GM12874 (cell line): Measurements from ENCODE around the gene FGD4.

Source experiments
- TF ChIP-seq, protein P1 (sequence below): IDR thresholded peaks from 2 replicates; pipeline ENCODE4 v1.5.1; 2011; ENCODE audit warnings: low read depth, mild to moderate bottlenecking, control low read depth, low read length, moderate library complexity; ENCODE audit not compliant: insufficient read depth

Gene FGD4

DNA sequence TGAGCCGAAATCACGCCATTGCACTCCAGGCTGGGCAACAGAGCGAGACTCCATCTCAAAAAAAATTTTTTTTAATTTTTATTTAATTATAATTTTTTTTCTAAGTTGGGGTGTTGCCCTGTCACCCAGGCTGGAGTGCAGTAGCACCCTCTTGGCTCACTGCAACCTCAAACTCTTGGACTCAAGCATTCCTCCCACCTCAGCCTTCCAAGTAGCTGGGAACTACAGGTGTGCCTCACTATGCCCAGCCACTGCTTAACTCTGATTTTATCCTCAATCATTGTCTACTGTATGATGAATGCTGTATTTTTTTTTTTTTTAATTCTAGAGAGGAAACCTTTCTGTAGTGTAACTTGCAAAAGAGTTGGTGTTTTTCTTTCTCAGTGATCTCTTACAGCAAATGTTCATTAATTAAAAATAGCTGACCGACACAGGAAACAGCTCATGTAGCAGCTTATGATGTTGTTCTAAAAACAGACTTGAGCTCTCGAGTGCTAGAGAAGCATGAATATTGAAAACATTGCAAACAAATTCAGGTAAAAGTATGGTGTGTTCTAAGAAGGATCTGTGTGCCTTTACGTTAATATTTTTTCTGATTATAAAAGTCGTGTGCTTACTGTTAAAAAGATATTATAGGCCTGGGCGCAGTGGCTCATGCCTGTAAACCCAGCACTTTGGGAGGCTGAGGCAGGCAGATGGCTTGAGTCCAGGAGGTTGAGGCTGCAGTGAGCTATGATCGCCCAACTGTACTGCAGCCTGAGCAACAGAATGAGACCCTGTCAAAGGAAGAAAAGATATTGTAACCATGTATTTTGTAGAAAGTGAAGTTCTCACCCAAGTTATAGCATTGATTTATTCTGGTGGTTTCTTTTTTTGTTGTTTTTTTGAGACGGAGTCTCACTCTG lies 68.9 kb downstream of the FGD4 start:
- TF ChIP-seq, protein P1, sequence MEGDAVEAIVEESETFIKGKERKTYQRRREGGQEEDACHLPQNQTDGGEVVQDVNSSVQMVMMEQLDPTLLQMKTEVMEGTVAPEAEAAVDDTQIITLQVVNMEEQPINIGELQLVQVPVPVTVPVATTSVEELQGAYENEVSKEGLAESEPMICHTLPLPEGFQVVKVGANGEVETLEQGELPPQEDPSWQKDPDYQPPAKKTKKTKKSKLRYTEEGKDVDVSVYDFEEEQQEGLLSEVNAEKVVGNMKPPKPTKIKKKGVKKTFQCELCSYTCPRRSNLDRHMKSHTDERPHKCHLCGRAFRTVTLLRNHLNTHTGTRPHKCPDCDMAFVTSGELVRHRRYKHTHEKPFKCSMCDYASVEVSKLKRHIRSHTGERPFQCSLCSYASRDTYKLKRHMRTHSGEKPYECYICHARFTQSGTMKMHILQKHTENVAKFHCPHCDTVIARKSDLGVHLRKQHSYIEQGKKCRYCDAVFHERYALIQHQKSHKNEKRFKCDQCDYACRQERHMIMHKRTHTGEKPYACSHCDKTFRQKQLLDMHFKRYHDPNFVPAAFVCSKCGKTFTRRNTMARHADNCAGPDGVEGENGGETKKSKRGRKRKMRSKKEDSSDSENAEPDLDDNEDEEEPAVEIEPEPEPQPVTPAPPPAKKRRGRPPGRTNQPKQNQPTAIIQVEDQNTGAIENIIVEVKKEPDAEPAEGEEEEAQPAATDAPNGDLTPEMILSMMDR: no peak

DNA sequence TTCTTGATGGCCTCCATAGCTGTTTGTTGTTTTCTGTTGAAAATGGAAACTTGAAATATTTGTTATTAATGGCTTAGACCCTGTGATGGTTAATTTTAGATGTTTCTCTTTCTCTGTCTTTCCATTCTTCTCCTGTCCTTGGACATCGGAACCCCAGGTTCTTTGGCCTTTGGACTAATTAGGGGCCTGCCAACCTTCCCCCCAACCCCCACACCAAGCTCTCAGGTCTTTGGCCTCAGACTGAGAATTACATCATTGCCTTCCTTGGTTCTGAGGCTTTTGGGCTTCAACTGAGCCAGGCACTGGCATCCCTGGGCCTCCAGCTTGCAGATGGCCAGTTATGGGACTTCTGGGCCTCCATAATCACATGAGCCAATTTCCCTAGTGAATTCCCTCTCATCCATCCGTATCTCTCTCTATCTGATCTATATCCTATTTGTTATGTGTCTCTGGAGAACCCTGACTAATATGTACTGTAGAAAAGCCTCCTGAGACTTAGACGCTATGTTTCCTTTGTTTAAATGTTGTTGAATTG lies 71.6 kb downstream of the FGD4 start:
- TF ChIP-seq, protein P1: no peak

DNA sequence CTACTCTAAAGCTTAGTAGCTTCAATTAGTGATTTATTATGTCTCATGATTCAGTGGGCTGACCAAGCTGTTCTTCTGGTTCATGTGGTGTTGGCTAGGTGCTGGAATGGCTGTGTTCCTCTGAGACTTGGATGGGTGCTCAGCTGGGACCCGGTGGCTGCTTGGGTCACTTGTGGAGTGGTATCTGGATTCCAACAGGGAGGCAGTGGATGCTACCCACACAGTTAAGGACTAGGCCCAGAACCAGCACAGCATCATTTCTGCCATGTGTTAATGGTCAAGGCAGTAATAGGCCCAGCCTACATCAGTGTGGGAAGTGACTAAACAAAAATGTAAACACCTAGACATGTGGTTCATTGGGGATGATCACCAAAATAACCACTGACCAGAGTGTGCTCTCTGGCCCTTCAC lies 72.2 kb downstream of the FGD4 start:
- TF ChIP-seq, protein P1: no peak

DNA sequence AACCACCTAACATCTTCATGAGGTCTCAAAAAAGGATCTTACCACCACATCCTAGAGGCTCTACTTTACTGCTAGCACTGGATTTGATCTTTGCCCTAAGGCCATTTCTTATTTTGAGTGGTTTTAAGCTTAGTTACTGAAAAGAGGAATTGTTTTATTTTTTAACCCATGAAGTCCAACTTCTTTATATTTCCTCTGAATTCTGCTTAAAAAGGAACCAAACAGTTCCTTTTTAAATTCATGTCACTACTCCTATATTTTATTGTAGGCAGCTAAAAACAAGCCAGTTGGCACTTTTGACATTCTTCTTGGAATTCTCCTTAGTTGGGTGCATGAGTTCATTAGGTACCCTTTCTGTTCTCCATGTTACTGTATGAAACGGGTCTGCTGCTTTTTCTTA lies 76.4 kb downstream of the FGD4 start:
- TF ChIP-seq, protein P1: no peak

DNA sequence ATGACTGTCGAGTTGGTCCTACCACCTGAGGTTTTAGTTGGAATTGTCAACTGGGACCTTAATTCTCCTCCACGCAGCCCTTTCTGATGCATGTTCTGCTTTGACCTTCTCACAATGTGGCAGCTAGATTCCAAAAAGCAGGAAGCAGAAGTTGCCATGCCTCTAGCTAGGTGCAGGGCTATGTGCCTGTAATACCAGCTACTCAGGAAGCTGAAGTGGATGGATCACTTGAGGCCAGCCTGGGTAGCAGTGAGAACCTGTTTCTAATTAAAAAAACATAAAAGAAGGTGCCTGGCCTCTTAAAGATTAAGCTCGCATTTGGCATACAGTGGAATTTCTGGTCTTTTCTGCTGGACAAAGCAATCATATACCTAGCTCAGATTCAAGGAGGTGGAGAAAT lies 77.1 kb downstream of the FGD4 start:
- TF ChIP-seq, protein P1: no peak

DNA sequence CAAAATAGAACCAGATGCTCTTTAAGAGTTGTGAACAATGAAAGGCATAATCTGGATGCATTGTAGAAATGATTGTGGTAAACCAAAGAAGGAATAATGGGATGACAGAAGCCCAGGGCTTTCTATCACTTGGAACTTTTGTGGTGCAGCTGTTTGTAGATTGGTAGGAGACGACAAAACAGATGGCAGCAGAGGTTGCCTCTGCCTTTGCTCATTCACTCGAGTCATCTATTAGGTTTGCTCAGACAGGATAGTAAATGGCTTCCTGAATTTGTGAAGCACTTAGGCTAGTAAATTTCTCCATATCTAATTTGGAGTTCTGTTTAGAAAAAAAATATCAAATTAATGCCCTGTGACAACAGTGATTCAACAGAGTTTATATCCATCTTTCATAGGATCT lies 78.4 kb downstream of the FGD4 start:
- TF ChIP-seq, protein P1: no peak

DNA sequence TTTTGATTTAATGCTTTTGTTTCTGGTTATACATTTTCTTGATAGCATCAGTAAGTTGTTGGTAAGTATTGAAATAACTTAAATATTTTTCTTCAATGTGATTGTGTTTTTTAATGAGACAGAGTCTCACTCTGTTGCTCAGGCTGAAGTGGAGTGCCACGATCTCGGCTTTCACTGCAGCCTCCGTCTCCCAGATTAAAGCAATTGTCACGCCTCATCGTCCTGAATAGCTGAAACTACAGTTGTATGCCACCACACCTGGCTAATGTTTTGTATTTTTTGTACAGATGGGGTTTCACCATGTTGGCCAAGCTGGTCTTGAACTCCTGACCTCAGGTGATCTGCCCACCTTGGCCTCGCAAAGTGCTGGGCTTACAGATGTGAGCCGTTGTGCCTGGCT lies 78.8 kb downstream of the FGD4 start:
- TF ChIP-seq, protein P1: no peak
